Activated B cell treated with CpG ODN at 0.5 μM for 24 hours (primary cell): ENCODE results near the gene FER1L5. TPM values are rescaled to one million over a fixed set of nuclear protein-coding genes. Genes with fewer than 3 reads are reported as not detected.

Experiments used
- ATAC-seq: fragments of 200-7000 bp; cut with Tn5 transposase; one replicate; pipeline ENCODE4 v1.10.0; 2021; ENCODE audit warnings: low read depth, mild to moderate bottlenecking, moderate library complexity
- CTCF ChIA-PET: fragments of 350-600 bp; sonication (Branson Sonifier 250); formaldehyde crosslinking; loops from one replicate; lab custom pipeline; 2021; ENCODE audit warnings: antibody characterized with exemption; lab: Charles Lee
- POLR2A ChIA-PET: fragments of 350-600 bp; sonication (Branson Sonifier 250); formaldehyde crosslinking; loops from one replicate; lab custom pipeline; 2021; ENCODE audit warnings: antibody characterized with exemption; lab: Charles Lee
- DNase-seq: peaks from one replicate; pipeline ENCODE4 v3.0.0; 2022
- H3K27ac Mint-ChIP-seq: one replicate; pipeline ENCODE4 v1.8.0; 2020; ENCODE audit warnings: mixed read lengths
- H3K27me3 Mint-ChIP-seq: one replicate; pipeline ENCODE4 v1.8.0; 2021; ENCODE audit warnings: mixed read lengths
- H3K36me3 Mint-ChIP-seq: one replicate; pipeline ENCODE4 v1.8.0; 2021; ENCODE audit warnings: low read depth, mixed read lengths
- H3K4me1 Mint-ChIP-seq: one replicate; pipeline ENCODE4 v1.8.0; 2021; ENCODE audit warnings: mixed read lengths
- H3K4me3 Mint-ChIP-seq: one replicate; pipeline ENCODE4 v1.8.0; 2020; ENCODE audit warnings: mild to moderate bottlenecking, mixed read lengths
- H3K9me3 Mint-ChIP-seq: one replicate; pipeline ENCODE4 v1.8.0; 2020; ENCODE audit warnings: mixed read lengths
- CTCF ChIP-seq: fragments of 200-600 bp; IDR thresholded peaks from one replicate; pipeline ENCODE4 v1.8.0; 2022; ENCODE audit warnings: antibody characterized with exemption, mild to moderate bottlenecking
- intact Hi-C: fragments of 100-400 bp; cut with micrococcal nuclease; formaldehyde crosslinking; loops from one replicate; pipeline ENCODE4 v1.15.1; 2024
- total RNA-seq: library from RNA; stranded (reverse); gene quantifications from 2 replicates; pipeline ENCODE4 v1.2.3, GENCODE V29; 2022

The FER1L5 gene
- total RNA-seq, 1 donor from 2014 or later: not detected

GRCh38 chr2:96694816-96695455 is 52.4 kb downstream of the FER1L5 start:
- intact Hi-C loops: no loop called here
- Mint-ChIP-seq H3K27me3 (no peaks in the 10 kb centered on the region), H3K36me3 (no peaks in the 10 kb centered on the region), H3K4me1 (peaks cover 2% of the 10 kb centered on the region), H3K9me3 (no peaks in the 10 kb centered on the region), H3K27ac (no peak overlapping the region), H3K4me3 (no peak overlapping the region)
- no peak for ATAC-seq
- DNase-seq: no peak
- CTCF ChIA-PET: no interaction called here
- POLR2A ChIA-PET: interaction anchor here (0.5 kb wide), 1 partner anchor 96 kb away, joined by 3 read pairs; no protein-coding TSS in a partner anchor
- TF ChIP-seq CTCF: no peak

GRCh38 chr2:96695602-96696001 is 53.0 kb downstream of the FER1L5 start:
- POLR2A ChIA-PET: no interaction called here
- DNase-seq (no peak), ATAC-seq (no peak)
- CTCF ChIA-PET: no interaction called here
- Mint-ChIP-seq H3K27ac (no peak overlapping the region), H3K27me3 (no peaks in the 10 kb centered on the region), H3K36me3 (no peaks in the 10 kb centered on the region), H3K4me3 (no peak overlapping the region), H3K4me1 (peaks cover 2% of the 10 kb centered on the region), H3K9me3 (no peaks in the 10 kb centered on the region)
- no peak for TF ChIP-seq CTCF
- intact Hi-C loops: no loop called here

GRCh38 chr2:96697476-96697875 is 54.9 kb downstream of the FER1L5 start:
- ChIA-PET CTCF (no interaction called here), POLR2A (no interaction called here)
- intact Hi-C loops: no loop called here
- H3K9me3 Mint-ChIP-seq: no peaks in the 10 kb centered on the region
- no peak overlapping the region for H3K4me3 Mint-ChIP-seq
- no peak for TF ChIP-seq CTCF
- H3K4me1 Mint-ChIP-seq: peaks cover 2% of the 10 kb centered on the region
- DNase-seq (no peak), ATAC-seq (no peak)
- H3K36me3 Mint-ChIP-seq: no peaks in the 10 kb centered on the region
- no peak overlapping the region for H3K27ac Mint-ChIP-seq
- no peaks in the 10 kb centered on the region for H3K27me3 Mint-ChIP-seq

- Mint-ChIP-seq H3K27ac (no peak overlapping the region), H3K4me3 (no peak overlapping the region), H3K9me3 (no peaks in the 10 kb centered on the region), H3K27me3 (no peaks in the 10 kb centered on the region), H3K36me3 (no peaks in the 10 kb centered on the region), H3K4me1 (peaks cover 2% of the 10 kb centered on the region)
- TF ChIP-seq CTCF: no peak
- ATAC-seq (no peak), DNase-seq (no peak)
- ChIA-PET CTCF (no interaction called here), POLR2A (no interaction called here)
- intact Hi-C loops: no loop called here
Measured at GRCh38 chr2:96698221-96698861, 55.8 kb downstream of the FER1L5 start.

- DNase-seq (no peak), ATAC-seq (no peak)
- H3K9me3 Mint-ChIP-seq: no peaks in the 10 kb centered on the region
- no peak for TF ChIP-seq CTCF
- no peaks in the 10 kb centered on the region for H3K27me3 Mint-ChIP-seq
- ChIA-PET CTCF (no interaction called here), POLR2A (no interaction called here)
- intact Hi-C loops: no loop called here
- peaks cover 2% of the 10 kb centered on the region for H3K4me1 Mint-ChIP-seq
- peaks cover under 1% of the 10 kb centered on the region for H3K36me3 Mint-ChIP-seq
- H3K27ac Mint-ChIP-seq: no peak overlapping the region
- no peak overlapping the region for H3K4me3 Mint-ChIP-seq
Measured at GRCh38 chr2:96699021-96699420, 56.5 kb downstream of the FER1L5 start.
